GM19324 (cell line): ENCODE data around the gene HOXA6.

Experiments used
- ATAC-seq: cut with Tn5 transposase; IDR thresholded peaks from one replicate; pipeline ENCODE4 v1.9.1; 2021; ENCODE audit warnings: mild to moderate bottlenecking, moderate library complexity; ENCODE audit not compliant: unreplicated experiment, low FRiP score

Gene HOXA6

GRCh38 chr7:27185013-27185853 lies 37.7 kb upstream of the HOXA6 start, which contains the start of gene HOXA11:
Gene HOXA11 (minus strand): TSS chr7:27185232. CDS start chr7:27185144, 88 bp downstream.
- no peak for ATAC-seq

- ATAC-seq, result no peak
Observed at GRCh38 chr7:27184337-27185012, 36.9 kb upstream of the HOXA6 start.

DNA sequence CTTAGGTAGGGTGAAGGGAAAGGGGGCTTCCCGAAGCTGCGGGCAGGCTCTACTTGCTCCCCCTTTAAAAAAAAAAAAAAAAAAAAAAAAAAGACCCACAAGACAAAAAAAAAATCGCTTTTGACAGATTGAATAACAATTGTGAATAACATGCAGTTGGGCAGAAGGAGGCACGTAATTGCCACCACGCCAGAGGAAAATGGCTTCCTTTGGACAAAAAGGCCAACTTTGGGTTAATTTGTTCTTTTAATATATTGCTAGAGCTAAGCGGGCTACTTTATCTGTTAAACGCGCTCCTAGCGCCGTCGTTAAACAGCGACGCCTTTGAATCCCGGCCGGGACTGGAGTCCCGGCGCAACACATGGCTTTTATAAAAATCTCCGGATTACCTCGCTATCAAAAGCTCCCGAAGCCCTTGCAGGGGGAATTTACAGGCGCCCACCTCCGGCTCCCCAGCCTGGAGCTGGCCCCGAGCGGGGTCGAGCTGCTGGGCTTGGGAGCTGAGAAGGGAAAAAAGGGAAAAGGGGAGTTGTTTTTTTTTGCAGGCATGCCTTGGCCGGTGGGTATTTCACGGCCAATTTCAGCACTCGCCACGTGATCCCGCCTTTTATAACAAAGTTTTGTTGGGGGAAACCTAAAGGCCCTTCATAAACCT lies 36.2 kb upstream of the HOXA6 start:
- no peak for ATAC-seq

DNA sequence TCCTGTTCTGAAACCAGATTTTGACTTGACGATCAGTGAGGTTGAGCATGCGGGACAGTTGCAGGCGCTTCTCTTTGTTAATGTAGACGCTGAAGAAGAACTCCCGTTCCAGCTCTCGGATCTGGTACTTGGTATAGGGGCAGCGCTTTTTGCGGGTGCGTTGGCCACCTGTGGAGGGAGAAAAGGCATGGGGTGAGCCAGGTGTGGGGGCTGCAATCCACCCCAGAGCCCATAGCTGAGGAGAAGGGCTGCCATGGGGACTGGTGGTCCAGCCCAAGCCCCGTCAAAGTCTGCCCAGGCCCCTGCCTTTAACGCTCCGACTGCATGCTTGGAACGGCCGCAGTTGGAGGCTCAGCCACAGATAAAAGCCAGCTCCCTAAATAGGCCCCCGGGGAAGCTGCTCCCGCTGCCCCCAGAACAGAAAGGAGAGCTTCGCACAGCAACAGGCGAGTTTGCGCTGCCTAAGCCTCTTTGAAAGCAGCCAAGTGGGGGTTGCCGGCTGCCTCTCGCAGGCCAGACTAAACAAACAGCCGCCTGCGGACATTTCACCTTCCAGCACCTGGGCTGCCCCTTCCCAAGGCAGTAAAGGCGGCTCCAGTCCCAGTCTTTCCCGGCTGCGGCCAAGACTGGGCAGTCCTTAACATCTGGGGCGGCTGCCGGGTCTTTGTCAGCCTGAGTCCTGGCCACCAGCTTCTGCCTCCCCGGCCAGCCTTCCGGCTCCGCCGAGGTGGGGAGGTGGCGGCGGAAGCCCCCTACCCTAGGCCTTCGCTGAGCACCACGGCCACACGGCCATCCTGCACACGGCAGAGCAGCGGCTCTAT lies 35.5 kb upstream of the HOXA6 start:
- no peak for ATAC-seq

GRCh38 chr7:27182285-27182841 lies 34.8 kb upstream of the HOXA6 start:
- ATAC-seq, result no peak

DNA sequence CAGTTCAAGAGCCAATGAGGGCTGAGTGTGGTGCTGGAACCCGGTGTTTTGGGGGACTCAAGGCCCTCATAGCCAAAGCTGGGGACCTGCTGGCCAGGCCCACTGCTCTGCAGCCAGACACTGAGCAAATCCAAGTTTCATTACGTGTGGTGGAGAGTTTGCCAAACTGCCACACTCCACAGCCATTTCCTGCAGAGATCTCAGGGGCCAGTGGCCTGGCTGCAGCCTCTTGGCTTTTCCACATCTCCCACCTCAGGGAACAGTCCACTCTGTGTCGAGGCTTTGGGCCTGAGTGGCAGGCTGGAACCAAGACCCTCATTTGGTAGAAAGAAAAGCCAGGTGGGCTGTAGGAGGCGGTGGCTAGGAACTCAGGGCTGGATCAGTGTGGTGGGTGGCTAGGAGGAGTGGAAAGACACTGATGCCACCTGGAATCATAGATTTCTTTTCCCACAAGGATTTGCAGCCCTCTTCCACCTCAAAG lies 34.3 kb upstream of the HOXA6 start:
- no peak for ATAC-seq

DNA sequence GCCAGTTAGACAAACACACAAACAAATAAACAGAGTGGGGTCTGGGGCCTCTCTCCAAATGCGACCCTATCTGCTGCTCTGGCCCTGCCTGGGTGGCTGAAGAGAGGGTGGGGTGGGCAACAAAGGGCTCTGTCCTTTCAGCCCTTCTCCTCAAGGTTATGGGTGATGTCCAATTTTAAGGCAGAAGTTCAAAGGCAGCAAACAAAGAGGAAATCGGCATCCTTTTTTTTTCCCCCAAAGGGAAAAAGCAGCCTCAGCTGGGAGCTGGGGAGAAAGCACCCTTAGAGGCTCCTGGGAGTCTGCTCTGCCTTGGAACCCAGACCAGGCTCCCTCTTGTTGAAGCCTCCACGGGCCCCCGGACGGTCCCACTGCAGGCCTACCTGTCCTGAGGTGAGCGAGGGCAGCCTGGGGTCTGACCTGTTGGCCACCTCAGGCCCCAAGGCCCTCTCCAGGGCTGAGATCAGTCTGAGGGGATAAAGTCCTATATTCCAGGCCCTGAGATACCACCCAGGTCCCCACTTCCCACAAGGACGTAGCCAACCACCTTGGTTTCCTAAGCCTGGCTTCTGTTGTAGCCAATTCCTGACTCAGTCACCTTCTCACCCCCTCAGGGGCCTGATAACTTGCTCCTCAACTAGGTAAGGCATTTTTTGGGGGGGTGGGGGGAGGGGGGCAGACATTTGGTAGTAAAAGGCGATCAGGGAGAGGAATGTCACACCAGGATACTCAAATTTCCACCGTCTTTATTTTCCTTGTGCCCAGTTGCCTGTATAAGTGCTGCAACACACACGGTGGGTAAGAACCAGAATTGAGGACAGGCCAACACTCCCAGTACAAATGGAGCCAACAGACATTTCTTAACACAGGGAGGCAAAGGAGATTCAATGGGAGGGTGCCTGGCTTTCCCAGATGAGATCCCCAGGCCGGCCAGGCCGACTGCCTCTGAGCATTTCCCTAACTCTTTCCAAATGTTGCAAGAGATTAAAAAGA lies 33.2 kb upstream of the HOXA6 start:
- ATAC-seq, result no peak

- no peak for ATAC-seq
Observed at GRCh38 chr7:27179503-27180430, 32.2 kb upstream of the HOXA6 start.

- ATAC-seq, result no peak
Observed at GRCh38 chr7:27179030-27179429, 31.5 kb upstream of the HOXA6 start.

- no peak for ATAC-seq
Observed at GRCh38 chr7:27178366-27178765, 30.8 kb upstream of the HOXA6 start.

DNA sequence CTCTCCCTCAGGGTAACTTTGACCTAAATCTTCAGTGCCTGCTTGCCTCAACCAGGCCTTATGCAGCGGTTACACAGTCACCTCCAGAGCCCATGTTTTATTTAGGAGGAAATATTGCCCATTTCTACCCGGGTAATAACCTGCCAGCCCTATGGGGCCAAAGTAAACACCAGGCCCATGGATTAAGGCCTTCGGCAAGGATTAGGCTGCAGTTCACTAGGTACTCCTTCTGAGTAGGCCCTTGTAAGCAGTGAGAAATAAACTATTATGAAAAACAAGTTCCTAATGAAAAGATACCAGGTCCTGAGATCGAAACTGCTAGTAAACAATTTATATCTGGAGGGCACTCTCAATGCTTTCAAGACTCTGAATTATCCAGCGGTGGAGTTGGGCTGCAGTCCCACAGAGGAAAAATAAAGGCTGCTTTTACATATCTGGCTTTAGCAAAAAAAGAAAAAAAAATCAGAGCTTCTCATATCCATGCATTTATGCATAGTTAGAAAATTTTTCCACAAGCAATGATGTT lies 30.3 kb upstream of the HOXA6 start:
- no peak for ATAC-seq

DNA sequence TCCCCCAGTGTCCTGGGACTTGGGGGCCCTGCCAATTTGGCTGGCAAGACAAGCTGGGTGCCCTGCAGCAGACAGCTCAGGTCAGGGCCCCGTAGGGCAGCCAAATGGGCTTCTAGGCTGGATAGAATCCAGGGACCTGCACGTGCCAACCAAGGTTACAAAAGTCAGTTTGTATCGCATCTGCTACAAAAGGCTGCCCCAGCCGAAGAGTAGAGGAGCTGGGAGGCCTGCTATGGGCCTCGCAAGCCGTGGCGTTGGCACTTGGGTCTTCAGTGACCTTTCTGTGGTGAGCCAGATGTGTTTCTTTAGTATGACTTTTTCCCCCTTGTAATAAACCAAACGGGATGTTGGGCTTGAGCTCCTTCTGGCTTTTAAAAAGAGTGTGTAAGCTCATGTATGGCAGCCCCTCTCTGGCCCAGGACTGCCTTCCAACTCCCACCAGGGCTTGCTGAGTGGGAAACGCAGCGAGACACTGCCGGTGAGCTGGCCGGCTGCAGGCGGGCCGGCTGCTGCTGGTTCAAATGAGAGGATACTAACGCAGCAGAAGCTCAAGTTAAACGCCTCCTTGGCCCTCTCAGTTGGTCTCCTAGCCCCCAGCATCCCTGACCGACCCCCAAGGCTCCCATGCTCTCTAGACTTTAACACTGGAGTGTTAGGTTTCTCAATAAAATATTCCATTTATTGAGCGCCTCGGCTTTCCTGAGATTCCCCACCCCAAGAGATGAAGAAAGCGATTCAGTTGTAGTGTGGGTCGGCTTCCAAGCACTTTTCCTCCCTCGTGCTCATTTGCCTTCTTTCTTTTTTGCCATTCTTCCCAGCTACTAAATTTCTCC lies 29.6 kb upstream of the HOXA6 start:
- ATAC-seq, result no peak

DNA sequence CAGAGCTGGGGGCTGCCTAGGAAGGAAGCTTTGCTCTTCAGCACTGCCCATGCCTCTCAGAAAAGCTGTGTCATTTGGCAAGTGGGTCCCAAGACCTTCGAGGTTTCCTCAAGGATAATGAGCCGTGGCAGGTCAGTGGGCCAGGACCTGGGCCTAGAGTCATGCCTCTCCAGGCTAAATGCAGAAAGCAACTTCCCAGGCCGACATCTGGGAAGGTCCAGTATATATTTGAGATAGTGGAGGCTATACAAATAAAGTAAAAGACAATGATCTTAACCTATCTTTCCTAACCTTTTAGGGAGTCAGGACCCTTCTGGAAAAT lies 28.9 kb upstream of the HOXA6 start:
- ATAC-seq, result no peak

DNA sequence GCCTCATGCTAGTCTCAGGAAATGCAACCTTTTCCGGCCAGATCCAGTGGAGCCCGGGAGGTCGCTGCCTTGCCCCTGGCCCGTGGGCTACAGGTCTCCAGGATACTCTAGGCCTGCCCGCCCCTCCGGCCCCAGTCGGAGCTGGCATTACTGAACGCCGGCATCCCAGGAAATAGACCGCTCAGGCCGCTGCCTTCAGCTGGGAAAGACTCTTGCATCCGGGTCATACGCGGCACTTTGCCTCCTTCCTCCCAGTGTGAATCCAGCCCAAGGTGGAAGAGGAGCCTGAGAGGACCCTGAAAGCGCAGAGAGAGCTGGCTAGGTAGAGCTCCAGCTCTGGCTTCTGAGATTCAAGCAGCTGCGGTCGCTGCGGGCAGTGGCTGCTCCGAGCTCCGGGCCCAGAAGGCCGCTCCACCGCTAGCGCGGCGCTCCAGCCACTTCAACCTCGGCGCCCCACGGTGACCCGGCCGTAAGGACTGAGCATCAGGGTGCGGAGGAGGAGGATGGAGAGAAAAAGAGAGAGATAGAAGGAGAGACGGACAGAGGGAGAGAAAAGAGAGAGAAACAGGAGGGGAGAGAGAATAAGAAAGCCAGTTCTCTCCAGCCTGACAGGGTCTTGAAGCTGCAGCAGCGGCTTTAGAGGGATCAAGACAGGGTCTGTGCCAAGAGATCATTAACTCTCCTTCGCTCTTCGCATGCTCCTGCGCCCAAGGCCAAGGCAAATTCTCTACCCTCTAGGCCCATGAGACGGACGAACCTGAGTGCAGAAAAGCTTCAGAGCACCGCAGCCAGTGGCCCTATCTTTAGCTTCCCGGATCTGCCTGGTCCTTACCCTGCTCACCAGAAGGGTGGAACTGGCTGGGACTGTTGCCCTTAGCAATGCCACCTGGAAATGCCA lies 28.3 kb upstream of the HOXA6 start:
- no peak for ATAC-seq

DNA sequence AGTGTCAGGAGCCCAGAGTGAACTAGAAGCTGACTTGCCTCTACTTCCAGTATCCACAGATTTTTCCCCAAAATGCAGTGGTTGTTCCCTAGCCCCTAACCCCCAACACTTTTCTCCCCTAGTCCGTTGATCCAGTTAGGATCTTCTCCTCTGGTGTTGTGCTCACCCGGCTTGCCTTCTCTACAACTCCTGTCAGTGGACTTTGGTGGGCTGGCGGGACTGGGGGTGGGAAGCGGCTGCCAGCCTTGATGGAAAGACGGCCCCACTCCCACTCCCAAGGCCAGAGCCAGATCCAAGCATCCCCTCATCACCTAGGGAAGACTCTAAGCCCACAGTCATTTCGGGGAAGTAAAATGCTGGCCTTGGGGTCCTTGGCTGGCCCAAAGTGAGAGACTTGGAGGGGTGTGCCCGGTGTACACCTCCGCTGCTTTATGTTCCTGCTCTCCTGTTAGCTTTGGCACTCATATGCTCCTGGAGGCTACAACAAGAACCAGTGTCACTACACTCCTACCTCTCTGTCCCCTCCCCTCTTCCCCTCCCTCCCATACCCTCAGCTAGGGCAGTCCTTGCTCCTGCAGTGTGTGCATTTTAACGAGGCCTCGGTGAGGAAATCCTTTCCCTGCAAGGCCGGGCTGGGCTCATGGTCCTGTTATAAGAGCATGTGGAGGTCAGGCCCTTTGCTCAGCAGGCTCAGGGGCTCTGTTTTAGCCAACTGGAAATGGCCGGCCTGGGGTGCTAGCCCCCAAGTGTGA lies 27.5 kb upstream of the HOXA6 start:
- ATAC-seq, result no peak
